B cell (primary cell): ENCODE data around the gene SESTD1. TPM values are rescaled to one million over a fixed set of nuclear protein-coding genes. Genes with fewer than 3 reads are reported as not detected.

Source experiments
- ATAC-seq: fragments of 200-7000 bp; cut with Tn5 transposase; one replicate; pipeline ENCODE4 v1.10.0; 2021; ENCODE audit warnings: low read depth, mild to moderate bottlenecking, moderate number of reproducible peaks, moderate library complexity
- CTCF ChIA-PET: fragments of 350-600 bp; sonication (Branson Sonifier 250); formaldehyde crosslinking; loops from one replicate; lab custom pipeline; 2021; ENCODE audit warnings: antibody characterized with exemption, inconsistent platforms; lab: Charles Lee
- POLR2A ChIA-PET: fragments of 350-600 bp; sonication (Branson Sonifier 250); formaldehyde crosslinking; loops from one replicate; lab custom pipeline; 2021; ENCODE audit warnings: antibody characterized with exemption; lab: Charles Lee
- DNase-seq: peaks from one replicate; pipeline ENCODE4 v3.0.0; 2013
- H2AFZ ChIP-seq: 2 replicates; pipeline ENCODE4 v1.6.1; 2012; ENCODE audit warnings: mild to moderate bottlenecking, low read depth, low read length; ENCODE audit not compliant: insufficient read depth, poor library complexity, severe bottlenecking
- H3K27ac ChIP-seq, 2 donors: 1 replicate in 1 of 2; 2 replicates in 1 of 2; pipeline ENCODE4 v1.5.1; 2012 to 2013; ENCODE audit warnings: low read length in 2 of 2, mild to moderate bottlenecking in 2 of 2, moderate library complexity in 1 of 2
- H3K27me3 ChIP-seq, 4 experiments: fragments of 200-600 bp in 1 of 4; sonication (generic) in 1 of 4; replicated peaks in 1 of 4; 1 replicate in 2 of 4; 2 replicates in 2 of 4; pipeline versions ENCODE4 v1.6.1 to v1.7.0; 2013 to 2016; ENCODE audit warnings: low read length in 3 of 4, mild to moderate bottlenecking in 2 of 4, mixed read lengths in 1 of 4, moderate library complexity in 1 of 4; ENCODE audit not compliant: insufficient read depth in 4 of 4, control insufficient read depth in 3 of 4; ENCODE audit errors: control extremely low read depth in 1 of 4
- H3K36me3 ChIP-seq, 2 experiments: replicated peaks in 1 of 2; 1 replicate in 1 of 2; 2 replicates in 1 of 2; pipeline versions ENCODE4 v1.6.1 to v1.7.1; 2013; ENCODE audit warnings: low read length in 1 of 2; ENCODE audit not compliant: insufficient read depth in 2 of 2, control insufficient read depth in 1 of 2; ENCODE audit errors: control extremely low read depth in 1 of 2, extremely low read depth in 1 of 2
- H3K4me1 ChIP-seq, 2 donors: fragments of 200-600 bp in 1 of 2; sonication (generic) in 1 of 2; 1 replicate in 1 of 2; 2 replicates in 1 of 2; pipeline versions ENCODE4 v1.5.1 to v1.6.1; 2013 to 2017; ENCODE audit warnings: low read length in 2 of 2; ENCODE audit not compliant: control insufficient read depth in 2 of 2, insufficient read depth in 2 of 2
- H3K4me2 ChIP-seq: replicated peaks from 2 replicates; pipeline ENCODE3; 2012; ENCODE audit warnings: mild to moderate bottlenecking, low read depth, low read length; ENCODE audit not compliant: poor library complexity, severe bottlenecking
- H3K4me3 ChIP-seq, 5 experiments: fragments of 200-600 bp in 1 of 5; sonication (generic) in 1 of 5; 1 replicate in 3 of 5; 2 replicates in 2 of 5; pipeline versions ENCODE4 v1.5.1 to v1.7.0; 2011 to 2016; ENCODE audit warnings: low read length in 4 of 5, mild to moderate bottlenecking in 4 of 5, low read depth in 2 of 5, control low read depth in 1 of 5, moderate library complexity in 1 of 5; ENCODE audit not compliant: insufficient read depth in 1 of 5; ENCODE audit errors: control extremely low read depth in 1 of 5, extremely low read depth in 1 of 5
- H3K79me2 ChIP-seq: fragments of 200-600 bp; sonication (generic); one replicate; pipeline ENCODE4 v1.6.0; 2016; ENCODE audit warnings: low read length; ENCODE audit not compliant: control insufficient read depth, insufficient read depth
- H3K9ac ChIP-seq: fragments of 200-600 bp; sonication (generic); 2 replicates; pipeline ENCODE4 v1.6.1; 2017; ENCODE audit warnings: mild to moderate bottlenecking, low read length, moderate library complexity
- H3K9me3 ChIP-seq, 3 donors: one replicate each; pipeline versions ENCODE4 v1.6.1 to v1.7.1; 2013; ENCODE audit warnings: low read length in 2 of 3; ENCODE audit not compliant: control insufficient read depth in 2 of 3, insufficient read depth in 1 of 3; ENCODE audit errors: control extremely low read depth in 1 of 3
- H4K20me1 ChIP-seq: 2 replicates; pipeline ENCODE4 v1.6.0; 2012; ENCODE audit warnings: mild to moderate bottlenecking, low read length; ENCODE audit not compliant: insufficient read depth, control insufficient read depth, poor library complexity, severe bottlenecking
- H3K27ac Mint-ChIP-seq: one replicate; pipeline ENCODE4 v1.8.0; 2021; ENCODE audit warnings: mixed read lengths
- H3K27me3 Mint-ChIP-seq: one replicate; pipeline ENCODE4 v1.8.0; 2021; ENCODE audit warnings: mixed read lengths
- H3K4me1 Mint-ChIP-seq: one replicate; pipeline ENCODE4 v1.8.0; 2021; ENCODE audit warnings: mixed read lengths
- H3K4me3 Mint-ChIP-seq: one replicate; pipeline ENCODE4 v1.8.0; 2021; ENCODE audit warnings: mixed read lengths
- H3K9me3 Mint-ChIP-seq: one replicate; pipeline ENCODE4 v1.8.0; 2022; ENCODE audit warnings: mixed read lengths; ENCODE audit not compliant: insufficient read depth
- EZH2 ChIP-seq: IDR thresholded peaks from 2 replicates; pipeline ENCODE4 v1.6.1; 2012; ENCODE audit warnings: borderline replicate concordance, low read depth, mild to moderate bottlenecking, moderate library complexity, low read length; ENCODE audit not compliant: insufficient read depth, poor library complexity, severe bottlenecking
- WGBS: methylation state at CpG from one replicate; pipeline ENCODE4 v1.1.5; 2013; ENCODE audit warnings: missing lambda C conversion rate; ENCODE audit not compliant: insufficient coverage; 5-methylcytosine and 5-hydroxymethylcytosine counted together
- intact Hi-C: fragments of 100-400 bp; cut with micrococcal nuclease; formaldehyde crosslinking; loops from one replicate; pipeline ENCODE4 v1.10.0; 2022
- polyA plus RNA-seq: library from polyadenylated mRNA; depleted of rRNA; stranded (reverse); fragments of >200 nt; gene quantifications from 2 replicates; pipeline ENCODE4 v1.2.3, GENCODE V29; 2012
- total RNA-seq, 2 donors: library from RNA; stranded (reverse); fragments of 120-200 nt in 1 of 2; gene quantifications; 1 replicate in 1 of 2; 2 replicates in 1 of 2; pipeline versions ENCODE4 v1.2.3 to v1.2.4, GENCODE V29; 2013 to 2022
- TF ChIP-seq, protein P1 (sequence below): fragments of 200-600 bp; IDR thresholded peaks from one replicate; pipeline ENCODE4 v1.8.0; 2022; ENCODE audit warnings: antibody characterized with exemption, mild to moderate bottlenecking

The SESTD1 gene
- total and polyA plus RNA-seq, 2 donors (not counting 1 experiment from before 2014, with no cell fraction given) = 52.0 to 66.1 TPM

- Mint-ChIP-seq H3K4me3 (no peak overlapping the region), H3K27ac (no peak overlapping the region), H3K4me1 (peaks cover 70% of the 10 kb centered on the region), H3K9me3 (peaks cover 3% of the 10 kb centered on the region), H3K27me3 (no peaks in the 10 kb centered on the region)
- Histone ChIP-seq H3K4me1 (peaks cover 24 to 49% of the 10 kb centered on the region in 2 donors), H3K27me3 (no peaks in the 10 kb centered on the region), H3K9ac (no peak overlapping the region), H3K79me2 (peaks cover 94% of the 10 kb centered on the region), H3K27ac (no peak overlapping the region), H4K20me1 (peaks cover 34% of the 10 kb centered on the region), H3K36me3 (peaks cover 0 to 2% of the 10 kb centered on the region in 2 experiments), H3K4me2 (peak overlapping the region; percentile 9), H2AFZ (no peak overlapping the region), H3K4me3 (no peak overlapping the region), H3K9me3 (peaks cover 0 to 4% (median 3%) of the 10 kb centered on the region in 3 donors)
- CTCF ChIA-PET = interaction anchor here (0.9 to 1.6 kb wide), 6 partner anchors 9 to 21 kb away, joined by 3 to 7 read pairs (median 4); no protein-coding TSS in a partner anchor
- ATAC-seq = no peak
- POLR2A ChIA-PET = no interaction called here
- intact Hi-C loops = loop anchor here (1.0 to 5.0 kb wide), 2 partner anchors 8 to 32 kb away; no protein-coding TSS in a partner anchor
- no peak for DNase-seq
- TF ChIP-seq, protein P1, sequence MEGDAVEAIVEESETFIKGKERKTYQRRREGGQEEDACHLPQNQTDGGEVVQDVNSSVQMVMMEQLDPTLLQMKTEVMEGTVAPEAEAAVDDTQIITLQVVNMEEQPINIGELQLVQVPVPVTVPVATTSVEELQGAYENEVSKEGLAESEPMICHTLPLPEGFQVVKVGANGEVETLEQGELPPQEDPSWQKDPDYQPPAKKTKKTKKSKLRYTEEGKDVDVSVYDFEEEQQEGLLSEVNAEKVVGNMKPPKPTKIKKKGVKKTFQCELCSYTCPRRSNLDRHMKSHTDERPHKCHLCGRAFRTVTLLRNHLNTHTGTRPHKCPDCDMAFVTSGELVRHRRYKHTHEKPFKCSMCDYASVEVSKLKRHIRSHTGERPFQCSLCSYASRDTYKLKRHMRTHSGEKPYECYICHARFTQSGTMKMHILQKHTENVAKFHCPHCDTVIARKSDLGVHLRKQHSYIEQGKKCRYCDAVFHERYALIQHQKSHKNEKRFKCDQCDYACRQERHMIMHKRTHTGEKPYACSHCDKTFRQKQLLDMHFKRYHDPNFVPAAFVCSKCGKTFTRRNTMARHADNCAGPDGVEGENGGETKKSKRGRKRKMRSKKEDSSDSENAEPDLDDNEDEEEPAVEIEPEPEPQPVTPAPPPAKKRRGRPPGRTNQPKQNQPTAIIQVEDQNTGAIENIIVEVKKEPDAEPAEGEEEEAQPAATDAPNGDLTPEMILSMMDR = no peak
- TF ChIP-seq EZH2 = no peak
- no CpG with 5 or more reads among the region's 2 CpGs for WGBS
These were observed 24.8 kb downstream of the SESTD1 start for GRCh38 chr2:179239838-179240237.

DNA sequence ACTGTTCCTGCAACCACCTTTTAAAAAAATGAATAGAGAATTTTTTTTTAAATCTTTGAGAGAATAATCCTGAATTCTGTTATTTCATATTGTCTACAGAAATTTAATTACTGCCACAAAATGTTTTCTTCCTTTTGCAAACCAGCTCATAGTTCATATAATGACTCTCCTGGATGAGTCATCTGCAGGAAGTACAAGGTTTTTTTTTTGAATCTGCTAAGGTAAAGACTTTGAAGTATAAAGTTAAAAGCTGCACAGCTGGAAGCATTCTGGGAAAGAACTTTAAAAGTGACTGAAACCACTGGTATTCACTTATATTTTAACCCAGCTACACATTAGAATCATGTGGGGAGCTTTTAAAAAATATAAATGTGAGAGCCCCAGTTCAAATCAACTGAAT, 25.4 kb downstream of the SESTD1 start:
- no peak overlapping the region for H3K27ac Mint-ChIP-seq
- Histone ChIP-seq H3K4me1 (peaks cover 28 to 48% of the 10 kb centered on the region in 2 donors), H2AFZ (no peak overlapping the region), H3K9me3 (peaks cover 0 to 4% (median 3%) of the 10 kb centered on the region in 3 donors), H3K79me2 (peaks cover 94% of the 10 kb centered on the region), H3K9ac (no peak overlapping the region), H4K20me1 (peaks cover 40% of the 10 kb centered on the region), H3K4me2 (peak overlapping the region; percentile 9), H3K4me3 (no peak overlapping the region), H3K27me3 (no peaks in the 10 kb centered on the region), H3K27ac (no peak overlapping the region), H3K36me3 (peaks cover 0 to 2% of the 10 kb centered on the region in 2 experiments)
- H3K9me3 Mint-ChIP-seq = peaks cover 3% of the 10 kb centered on the region
- CTCF ChIA-PET = interaction anchor here (0.6 to 1.6 kb wide), 6 partner anchors 10 to 89 kb away, joined by 3 to 7 read pairs (median 4); no protein-coding TSS in a partner anchor
- intact Hi-C loops = loop anchor here (1.0 to 5.0 kb wide), 2 partner anchors 9 to 33 kb away; no protein-coding TSS in a partner anchor
- no peaks in the 10 kb centered on the region for H3K27me3 Mint-ChIP-seq
- TF ChIP-seq, protein P1 = no peak
- TF ChIP-seq EZH2 = no peak
- DNase-seq (no peak), ATAC-seq (no peak)
- H3K4me3 Mint-ChIP-seq = no peak overlapping the region
- peaks cover 69% of the 10 kb centered on the region for H3K4me1 Mint-ChIP-seq
- POLR2A ChIA-PET = no interaction called here
